ENCODE results near the gene HTRA3. TPM values are rescaled to one million over a fixed set of nuclear protein-coding genes. Genes with fewer than 3 reads are reported as not detected.
"Not testable (repeated sequence)": the region's sequence is repeated elsewhere in the genome, so short reads cannot be mapped to it uniquely, and the experiment has no call there.

HTRA3 gene
- total and polyA plus RNA-seq, 4 experiments from 2014 or later = not detected

DNA sequence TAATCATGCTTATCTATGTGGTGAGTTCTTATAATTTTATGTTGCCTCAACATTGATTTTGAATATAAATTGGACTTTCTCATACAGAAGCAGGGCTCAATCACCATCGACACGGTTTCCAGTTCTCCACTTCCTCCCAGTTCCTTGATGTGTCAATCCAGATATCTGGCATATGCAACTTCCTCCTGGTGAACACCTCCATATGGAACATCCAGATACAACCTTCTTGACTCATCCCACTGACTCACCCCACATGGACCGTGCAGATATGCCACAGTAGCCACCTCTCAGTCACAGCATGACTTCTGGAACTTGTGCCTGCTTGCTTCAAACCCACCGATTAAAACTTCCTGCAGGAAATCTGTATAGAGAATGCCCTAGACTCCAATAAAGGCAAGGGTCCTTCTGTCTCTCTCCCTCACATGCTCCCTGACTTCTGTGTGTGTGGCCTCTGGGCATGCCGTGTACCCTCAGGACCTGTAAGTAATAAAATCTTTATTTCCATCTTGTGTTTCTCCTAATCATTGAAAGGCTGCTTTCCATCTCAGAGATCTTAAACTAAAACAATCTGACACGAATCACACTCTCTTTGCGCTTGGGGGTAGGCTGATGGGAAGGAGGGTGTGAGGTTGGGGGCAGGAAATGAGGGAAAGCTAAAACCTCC lies 67.0 kb downstream of the HTRA3 start:
- Mint-ChIP-seq H3K36me3 (no peaks in the 10 kb centered on the region), H3K27ac (no peak overlapping the region), H3K4me1 (no peaks in the 10 kb centered on the region), H3K27me3 (peaks cover 2 to 3% of the 10 kb centered on the region in 2 donors), H3K4me3 (no peak overlapping the region), H3K9me3 (peaks cover 5 to 30% (median 21%) of the 10 kb centered on the region in 8 donors)
- no peaks in the 10 kb centered on the region for H3K9me3 ChIP-seq (ENCODE audit: control insufficient read depth in 1 of 2, low read length in 2 of 2)
- intact Hi-C loops (cut with micrococcal nuclease) = no loop called here
- CTCF ChIA-PET (ENCODE audit: partially characterized antibody) = no interaction called here
- no peak for DNase-seq
- H3K36me3 ChIP-seq (ENCODE audit: insufficient read depth, low read length) = no peaks in the 10 kb centered on the region
- H3K27ac ChIP-seq (ENCODE audit: low read depth, low read length) = no peak overlapping the region
- no peaks in the 10 kb centered on the region for H3K27me3 ChIP-seq (ENCODE audit: insufficient read depth, low read length)
- no peak overlapping the region for H3K4me3 ChIP-seq (ENCODE audit: low read length in 2 of 2)
- POLR2A ChIA-PET (ENCODE audit: partially characterized antibody) = no interaction called here
- no peaks in the 10 kb centered on the region for H3K4me1 ChIP-seq (ENCODE audit: insufficient read depth, low read length)

DNA sequence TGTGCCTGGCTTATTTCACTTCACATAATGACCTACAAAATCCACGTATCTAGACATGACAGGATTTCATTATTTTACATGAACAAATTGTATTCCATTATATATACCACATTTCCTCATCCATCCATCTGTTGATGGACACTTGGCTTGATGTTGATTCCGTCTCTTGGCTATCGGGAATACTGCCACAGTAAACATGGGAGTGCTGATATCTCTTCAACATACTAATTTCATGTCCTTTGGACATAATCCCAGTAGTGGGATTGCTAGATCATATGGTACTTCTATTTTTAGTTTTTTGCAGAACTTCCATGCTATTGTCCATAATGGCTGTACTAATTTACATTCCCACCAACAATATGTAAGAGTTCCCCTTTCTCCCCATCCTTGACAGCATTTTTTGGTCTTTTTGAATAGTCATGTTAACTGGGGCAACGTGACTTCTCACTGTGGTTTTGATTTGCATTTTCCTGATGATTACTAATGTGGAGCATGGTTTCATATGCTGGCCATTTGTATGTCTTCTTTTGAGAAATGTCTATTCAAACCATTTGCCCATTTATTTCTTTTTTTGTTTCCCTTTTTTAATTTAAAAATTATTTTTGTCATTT lies 68.9 kb downstream of the HTRA3 start:
- Histone ChIP-seq H3K4me3 (ENCODE audit: low read length in 2 of 2) (no peak overlapping the region), H3K36me3 (ENCODE audit: insufficient read depth, low read length) (no peaks in the 10 kb centered on the region), H3K27me3 (ENCODE audit: insufficient read depth, low read length) (no peaks in the 10 kb centered on the region), H3K9me3 (ENCODE audit: control insufficient read depth in 1 of 2, low read length in 2 of 2) (no peaks in the 10 kb centered on the region), H3K4me1 (ENCODE audit: insufficient read depth, low read length) (no peaks in the 10 kb centered on the region), H3K27ac (ENCODE audit: low read depth, low read length) (no peak overlapping the region)
- peaks cover 2 to 7% of the 10 kb centered on the region in 2 donors for H3K27me3 Mint-ChIP-seq
- DNase-seq = no peak
- no peak overlapping the region for H3K27ac Mint-ChIP-seq
- H3K9me3 Mint-ChIP-seq = peaks cover 7 to 25% (median 18%) of the 10 kb centered on the region in 8 donors
- no peak overlapping the region for H3K4me3 Mint-ChIP-seq
- POLR2A ChIA-PET (ENCODE audit: partially characterized antibody) = no interaction called here
- H3K36me3 Mint-ChIP-seq = no peaks in the 10 kb centered on the region
- H3K4me1 Mint-ChIP-seq = no peaks in the 10 kb centered on the region
- intact Hi-C loops (cut with micrococcal nuclease) = no loop called here
- CTCF ChIA-PET (ENCODE audit: partially characterized antibody) = no interaction called here

DNA sequence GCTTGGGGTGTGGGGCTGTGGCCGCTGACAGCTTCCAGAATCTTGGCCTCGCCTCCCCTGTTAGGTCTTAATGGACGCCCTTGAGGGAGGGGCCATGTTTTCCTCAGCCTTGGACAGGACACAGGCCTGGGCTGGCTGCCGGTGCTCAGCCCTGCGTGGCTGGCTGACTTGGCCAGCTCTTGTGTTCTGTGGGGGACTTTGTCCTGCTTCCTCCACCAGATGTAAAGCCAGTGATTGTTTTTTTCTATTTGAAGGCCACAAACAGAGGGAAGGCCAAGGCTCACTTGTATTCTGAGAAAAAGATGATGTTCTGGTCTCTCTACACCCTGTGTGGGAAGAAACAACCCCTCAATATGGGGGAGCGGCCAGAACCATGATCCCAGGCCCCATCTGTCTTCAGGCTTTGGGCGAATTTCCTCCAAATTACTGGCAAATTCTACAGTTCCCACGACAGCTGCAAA lies 71.3 kb downstream of the HTRA3 start:
- ChIA-PET POLR2A (ENCODE audit: partially characterized antibody) (no interaction called here), CTCF (ENCODE audit: partially characterized antibody) (no interaction called here)
- Mint-ChIP-seq H3K36me3 (no peaks in the 10 kb centered on the region), H3K4me3 (no peak overlapping the region), H3K27me3 (peaks cover 2 to 9% of the 10 kb centered on the region in 2 donors), H3K4me1 (no peaks in the 10 kb centered on the region), H3K9me3 (peaks cover 5 to 20% (median 11%) of the 10 kb centered on the region in 8 donors), H3K27ac (no peak overlapping the region)
- no peaks in the 10 kb centered on the region for H3K9me3 ChIP-seq (ENCODE audit: control insufficient read depth in 1 of 2, low read length in 2 of 2)
- no peaks in the 10 kb centered on the region for H3K4me1 ChIP-seq (ENCODE audit: insufficient read depth, low read length)
- H3K27me3 ChIP-seq (ENCODE audit: insufficient read depth, low read length) = no peaks in the 10 kb centered on the region
- H3K27ac ChIP-seq (ENCODE audit: low read depth, low read length) = no peak overlapping the region
- no peak overlapping the region for H3K4me3 ChIP-seq (ENCODE audit: low read length in 2 of 2)
- no peaks in the 10 kb centered on the region for H3K36me3 ChIP-seq (ENCODE audit: insufficient read depth, low read length)
- intact Hi-C loops (cut with micrococcal nuclease) = no loop called here
- no peak for DNase-seq

DNA sequence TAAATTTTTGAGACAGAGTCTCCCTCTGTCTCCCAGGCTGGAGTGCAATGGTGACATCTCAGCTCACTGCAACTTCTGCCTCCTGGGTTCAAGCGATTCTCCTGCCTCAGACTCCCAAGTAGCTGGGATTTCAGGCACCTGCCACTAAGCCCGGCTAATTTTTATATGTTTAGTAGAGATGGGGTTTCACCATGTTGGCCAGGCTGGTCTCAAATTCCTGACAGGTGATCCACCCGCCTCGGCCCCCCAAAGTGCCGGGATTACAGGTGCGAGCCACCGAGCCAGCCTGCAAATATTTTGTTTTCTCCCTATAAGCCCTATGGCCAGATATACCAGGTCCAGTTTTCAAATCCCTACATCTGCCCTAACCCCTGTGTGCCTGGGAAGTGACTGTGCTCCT lies 71.7 kb downstream of the HTRA3 start:
- H3K4me3 Mint-ChIP-seq; DNase-seq; H3K4me1 ChIP-seq (ENCODE audit: insufficient read depth, low read length); H3K36me3 ChIP-seq (ENCODE audit: insufficient read depth, low read length); H3K27ac ChIP-seq (ENCODE audit: low read depth, low read length); H3K27me3 Mint-ChIP-seq; H3K4me1 Mint-ChIP-seq; H3K27ac Mint-ChIP-seq; CTCF ChIA-PET (ENCODE audit: partially characterized antibody); H3K9me3 ChIP-seq (ENCODE audit: control insufficient read depth in 1 of 2, low read length in 2 of 2); H3K27me3 ChIP-seq (ENCODE audit: insufficient read depth, low read length); H3K36me3 Mint-ChIP-seq; H3K4me3 ChIP-seq (ENCODE audit: low read length in 2 of 2); POLR2A ChIA-PET (ENCODE audit: partially characterized antibody); intact Hi-C loops (cut with micrococcal nuclease): not testable (repeated sequence)
- H3K9me3 Mint-ChIP-seq = peaks cover 2 to 18% (median 9%) of the 10 kb centered on the region in 8 donors

DNA sequence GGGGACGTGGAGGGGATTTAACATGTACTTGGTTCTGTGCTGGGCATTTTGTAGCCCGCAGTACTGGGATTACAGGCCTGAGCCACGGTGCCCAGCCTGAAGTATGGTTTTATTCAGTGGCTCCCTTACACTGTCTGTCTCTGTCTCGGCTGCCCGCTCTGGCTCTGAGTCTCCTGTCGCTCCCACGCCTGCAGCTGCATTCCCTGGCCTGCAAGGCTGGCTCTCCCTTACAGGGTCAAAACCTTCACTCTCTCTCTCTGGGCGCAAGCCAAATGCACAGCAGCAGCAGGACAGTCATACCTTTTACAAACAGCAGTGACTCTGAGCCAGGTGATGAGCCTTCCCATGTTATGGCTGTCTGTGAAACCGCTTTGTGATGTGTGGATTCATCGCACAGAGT lies 72.1 kb downstream of the HTRA3 start:
- no peak for DNase-seq
- no peaks in the 10 kb centered on the region for H3K36me3 Mint-ChIP-seq

DNA sequence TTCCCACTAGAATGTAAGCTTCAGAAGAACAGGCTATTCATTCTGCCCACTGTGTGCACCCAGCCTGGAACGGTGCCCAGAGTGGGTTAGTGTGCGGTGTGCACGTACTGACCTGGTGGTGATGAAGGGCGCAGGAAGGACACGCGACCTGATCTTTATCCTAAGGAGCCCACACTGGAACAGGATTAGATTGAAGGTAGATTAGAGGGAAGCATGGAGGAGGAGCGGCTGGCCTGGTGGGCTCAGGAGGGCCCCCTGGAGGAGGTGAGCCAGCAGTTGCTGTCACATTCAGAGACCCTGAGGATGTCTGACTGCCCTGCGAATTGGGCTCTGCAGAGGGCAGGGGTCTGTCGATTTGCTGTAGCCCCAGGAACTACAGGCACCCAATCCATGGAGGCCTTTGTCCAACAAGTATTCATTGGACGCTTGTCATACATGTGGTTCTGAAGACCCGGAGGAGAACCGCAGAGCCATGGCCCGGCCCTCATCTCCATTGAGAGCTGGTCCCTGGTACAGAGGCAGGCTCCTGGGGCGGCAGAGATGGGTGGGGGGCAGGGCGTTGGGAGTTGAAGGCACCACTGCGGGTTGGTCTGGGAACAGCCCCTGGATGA lies 73.2 kb downstream of the HTRA3 start:
- Mint-ChIP-seq H3K4me1 (no peaks in the 10 kb centered on the region), H3K27ac (no peak overlapping the region), H3K27me3 (peaks cover 2 to 9% of the 10 kb centered on the region in 2 donors), H3K4me3 (no peak overlapping the region), H3K9me3 (peaks cover 0 to 11% (median 3%) of the 10 kb centered on the region in 8 donors), H3K36me3 (no peaks in the 10 kb centered on the region)
- intact Hi-C loops (cut with micrococcal nuclease) = loop anchor here (1.0 kb wide), 1 partner anchor 24 kb away; no protein-coding TSS in a partner anchor
- Histone ChIP-seq H3K27me3 (ENCODE audit: insufficient read depth, low read length) (no peaks in the 10 kb centered on the region), H3K36me3 (ENCODE audit: insufficient read depth, low read length) (no peaks in the 10 kb centered on the region), H3K9me3 (ENCODE audit: control insufficient read depth in 1 of 2, low read length in 2 of 2) (no peaks in the 10 kb centered on the region), H3K4me1 (ENCODE audit: insufficient read depth, low read length) (no peaks in the 10 kb centered on the region), H3K4me3 (ENCODE audit: low read length in 2 of 2) (no peak overlapping the region), H3K27ac (ENCODE audit: low read depth, low read length) (no peak overlapping the region)
- ChIA-PET POLR2A (ENCODE audit: partially characterized antibody) (no interaction called here), CTCF (ENCODE audit: partially characterized antibody) (no interaction called here)
- no peak for DNase-seq

More for the DNA sequence above, 72.1 kb downstream of the HTRA3 start:
- ChIA-PET POLR2A (ENCODE audit: partially characterized antibody) (no interaction called here), CTCF (ENCODE audit: partially characterized antibody) (no interaction called here)
- Mint-ChIP-seq H3K4me3 (no peak overlapping the region), H3K4me1 (no peaks in the 10 kb centered on the region), H3K27ac (no peak overlapping the region), H3K27me3 (peaks cover 2 to 9% of the 10 kb centered on the region in 2 donors), H3K9me3 (peaks cover 2 to 14% (median 5%) of the 10 kb centered on the region in 8 donors)
- H3K4me3 ChIP-seq (ENCODE audit: low read length in 2 of 2) = no peak overlapping the region
- H3K4me1 ChIP-seq (ENCODE audit: insufficient read depth, low read length) = no peaks in the 10 kb centered on the region
- intact Hi-C loops (cut with micrococcal nuclease) = loop anchor here (1.0 kb wide), 1 partner anchor 25 kb away; no protein-coding TSS in a partner anchor
- H3K27me3 ChIP-seq (ENCODE audit: insufficient read depth, low read length) = no peaks in the 10 kb centered on the region
- H3K36me3 ChIP-seq (ENCODE audit: insufficient read depth, low read length) = no peaks in the 10 kb centered on the region
- no peak overlapping the region for H3K27ac ChIP-seq (ENCODE audit: low read depth, low read length)
- H3K9me3 ChIP-seq (ENCODE audit: control insufficient read depth in 1 of 2, low read length in 2 of 2) = no peaks in the 10 kb centered on the region

DNA sequence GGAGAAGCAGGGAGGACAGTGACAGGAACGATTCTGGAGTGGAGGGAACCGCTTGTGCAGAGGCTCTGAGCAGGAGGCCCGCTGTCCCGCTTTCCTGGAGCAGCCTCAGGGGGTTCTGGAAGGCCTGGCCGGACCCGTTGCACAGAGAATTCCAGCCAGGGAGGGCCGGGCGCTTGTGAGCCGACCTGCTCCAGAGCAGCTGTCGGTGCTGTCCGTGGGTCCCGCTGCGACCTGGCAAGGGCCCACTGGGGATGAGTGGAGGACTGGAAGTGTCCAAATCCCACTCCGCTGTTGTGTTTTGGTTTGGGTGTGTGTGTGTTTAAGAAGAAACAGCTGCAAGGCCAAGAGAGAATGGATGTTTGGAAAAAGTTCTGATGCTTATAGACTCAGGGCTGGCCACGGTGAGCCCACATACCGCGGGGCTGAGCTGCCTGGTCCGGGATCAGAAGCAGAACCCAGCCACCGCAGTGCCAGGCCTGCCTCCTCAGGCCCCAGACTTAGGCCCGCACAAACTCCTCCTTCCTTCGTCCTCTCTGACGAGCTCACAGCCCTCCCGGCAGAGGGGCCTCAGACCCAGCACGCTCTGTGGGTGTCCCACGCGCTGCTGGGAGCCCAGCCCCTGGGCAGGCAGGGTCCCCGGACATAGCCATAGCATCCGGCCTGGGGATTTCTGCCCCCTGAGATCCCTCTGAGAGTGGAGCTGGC lies 73.9 kb downstream of the HTRA3 start:
- Mint-ChIP-seq H3K27me3 (peaks cover 2 to 9% of the 10 kb centered on the region in 2 donors), H3K27ac (no peak overlapping the region), H3K9me3 (peaks cover 0 to 6% (median under 1%) of the 10 kb centered on the region in 8 donors), H3K4me1 (no peaks in the 10 kb centered on the region), H3K4me3 (no peak overlapping the region), H3K36me3 (no peaks in the 10 kb centered on the region)
- H3K4me3 ChIP-seq (ENCODE audit: low read length in 2 of 2) = no peak overlapping the region
- DNase-seq = no peak
- H3K4me1 ChIP-seq (ENCODE audit: insufficient read depth, low read length) = no peaks in the 10 kb centered on the region
- intact Hi-C loops (cut with micrococcal nuclease) = no loop called here
- no peaks in the 10 kb centered on the region for H3K27me3 ChIP-seq (ENCODE audit: insufficient read depth, low read length)
- H3K36me3 ChIP-seq (ENCODE audit: insufficient read depth, low read length) = no peaks in the 10 kb centered on the region
- H3K9me3 ChIP-seq (ENCODE audit: control insufficient read depth in 1 of 2, low read length in 2 of 2) = no peaks in the 10 kb centered on the region
- ChIA-PET POLR2A (ENCODE audit: partially characterized antibody) (no interaction called here), CTCF (ENCODE audit: partially characterized antibody) (no interaction called here)
- no peak overlapping the region for H3K27ac ChIP-seq (ENCODE audit: low read depth, low read length)
